GM23248 (cell line): ENCODE results near the gene XIRP2. TPM values are rescaled to one million over a fixed set of nuclear protein-coding genes. Genes with fewer than 3 reads are reported as not detected.

Experiments used
- DNase-seq: peaks from one replicate; pipeline ENCODE4 v3.0.0-alpha.2; 2015
- H2AFZ ChIP-seq: fragments of 200-600 bp; sonication (generic); 2 replicates; pipeline ENCODE4 v1.6.1; 2016; ENCODE audit warnings: antibody characterized with exemption
- H3F3A ChIP-seq: fragments of 200-600 bp; sonication (generic); 2 replicates; pipeline ENCODE4 v1.6.1; 2016; ENCODE audit warnings: mild to moderate bottlenecking, antibody characterized with exemption, mixed run types; ENCODE audit not compliant: insufficient read depth
- H3K27ac ChIP-seq: fragments of 200-600 bp; sonication (generic); 2 replicates; pipeline ENCODE4 v1.5.1; 2016; ENCODE audit warnings: mild to moderate bottlenecking
- H3K27me3 ChIP-seq: fragments of 200-600 bp; sonication (generic); replicated peaks from 2 replicates; pipeline ENCODE4 v1.6.1; 2016; ENCODE audit warnings: mild to moderate bottlenecking; ENCODE audit not compliant: insufficient read depth
- H3K36me3 ChIP-seq: fragments of 200-600 bp; sonication (generic); 2 replicates; pipeline ENCODE4 v1.6.1; 2016; ENCODE audit warnings: low read depth, mild to moderate bottlenecking
- H3K4me1 ChIP-seq: fragments of 200-600 bp; sonication (generic); 2 replicates; pipeline ENCODE4 v1.6.1; 2016; ENCODE audit warnings: mild to moderate bottlenecking; ENCODE audit not compliant: insufficient read depth
- H3K4me2 ChIP-seq: fragments of 200-600 bp; sonication (generic); one replicate; pipeline ENCODE4 v1.6.1; 2016; ENCODE audit warnings: mild to moderate bottlenecking; ENCODE audit not compliant: unreplicated experiment
- H3K4me3 ChIP-seq: fragments of 200-600 bp; sonication (generic); 2 replicates; pipeline ENCODE4 v1.5.1; 2016; ENCODE audit warnings: mild to moderate bottlenecking
- H3K79me2 ChIP-seq: fragments of 200-600 bp; sonication (generic); 2 replicates; pipeline ENCODE4 v1.6.1; 2016; ENCODE audit warnings: mild to moderate bottlenecking; ENCODE audit not compliant: insufficient read depth
- H3K9ac ChIP-seq: fragments of 200-600 bp; sonication (generic); 2 replicates; pipeline ENCODE4 v1.6.1; 2016; ENCODE audit warnings: mild to moderate bottlenecking
- H3K9me2 ChIP-seq: fragments of 200-600 bp; sonication (generic); 2 replicates; pipeline ENCODE4 v1.6.1; 2016; ENCODE audit warnings: mixed run types, mild to moderate bottlenecking, moderate library complexity; ENCODE audit not compliant: insufficient read depth
- H3K9me3 ChIP-seq: fragments of 200-600 bp; sonication (generic); one replicate; pipeline ENCODE4 v1.6.1; 2017; ENCODE audit warnings: low read depth
- H4K20me1 ChIP-seq: fragments of 200-600 bp; sonication (generic); 2 replicates; pipeline ENCODE4 v1.6.0; 2016; ENCODE audit not compliant: insufficient read depth
- EZH2 ChIP-seq: fragments of 200-600 bp; sonication (generic); IDR thresholded peaks from 2 replicates; pipeline ENCODE4 v1.6.1; 2018; ENCODE audit warnings: antibody characterized with exemption, mild to moderate bottlenecking; ENCODE audit not compliant: insufficient read depth, poor library complexity, severe bottlenecking
- EZH2phosphoT487 ChIP-seq: fragments of 200-600 bp; sonication (generic); IDR thresholded peaks from 2 replicates; pipeline ENCODE4 v1.6.1; 2018; ENCODE audit warnings: antibody characterized with exemption, moderate library complexity, mild to moderate bottlenecking, low read depth; ENCODE audit not compliant: insufficient read depth
- WGBS, 2 experiments: methylation state at CpG; one replicate each; pipeline ENCODE4 v1.1.6; 2015 to 2017; ENCODE audit warnings: low lambda C conversion rate in 2 of 2, low coverage in 1 of 2; ENCODE audit errors: missing lambda C conversion rate in 2 of 2; 5-methylcytosine and 5-hydroxymethylcytosine counted together
- in situ Hi-C: fragments of 300-500 bp; cut with MboI; formaldehyde crosslinking; loops from 2 replicates; pipeline ENCODE4 v1.15.0; 2020
- polyA plus RNA-seq: library from polyadenylated mRNA; unstranded; fragments of >200 nt; fragmentation: Nextera tagmentation; extraction: Ambion mirVana; gene quantifications from 2 replicates; pipeline ENCODE4 v1.2.1, GENCODE V29; 2016
- total RNA-seq: library from RNA; depleted of rRNA; stranded (reverse); fragments of >200 nt; shearing (Covaris generic); gene quantifications from 2 replicates; pipeline ENCODE4 v1.2.3, GENCODE V29; 2014

Gene XIRP2
- total and polyA plus RNA-seq, 2 experiments from 2014 or later: not detected

DNA sequence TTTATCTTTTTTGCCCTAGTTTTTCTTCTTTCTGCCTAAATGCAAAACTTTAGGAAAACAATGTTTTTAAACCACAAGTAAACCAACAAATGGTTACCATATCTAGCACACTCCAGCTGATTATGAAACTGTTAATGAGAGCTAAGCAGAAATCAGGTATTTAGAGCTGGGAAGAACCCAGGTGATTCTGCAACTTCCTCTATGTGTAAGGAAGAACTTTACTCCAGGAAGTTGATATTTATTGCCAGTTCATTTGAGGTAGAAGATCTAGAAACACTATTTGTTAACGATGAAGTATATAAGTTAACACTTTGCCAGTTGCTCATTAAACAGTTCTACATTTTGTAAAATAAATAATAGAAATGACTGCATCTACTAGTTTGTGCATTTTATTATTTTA, 409.7 kb downstream of the XIRP2 start:
- Histone ChIP-seq H3K36me3 (no peaks in the 10 kb centered on the region), H2AFZ (no peak overlapping the region), H3K79me2 (no peaks in the 10 kb centered on the region), H4K20me1 (no peaks in the 10 kb centered on the region), H3K27me3 (peaks cover 5% of the 10 kb centered on the region; the same call in 1 of the 2 replicates), H3K9me2 (no peaks in the 10 kb centered on the region), H3F3A (peaks cover 5% of the 10 kb centered on the region; the same call in 1 of the 2 replicates), H3K4me3 (no peak overlapping the region), H3K4me1 (no peaks in the 10 kb centered on the region), H3K9ac (no peak overlapping the region), H3K27ac (no peak overlapping the region), H3K4me2 (no peak overlapping the region), H3K9me3 (no peaks in the 10 kb centered on the region)
- in situ Hi-C loops: loop anchor here (25.0 kb wide), 1 partner anchor 814 kb away; no protein-coding TSS in a partner anchor
- whole genome bisulfite sequencing, 2 experiments: 5 to 17% methylated on average over 1 of the region's 1 CpG
- DNase-seq: no peak
- TF ChIP-seq EZH2 (no peak), EZH2phosphoT487 (no peak)
